Stimulated activated CD8-positive, alpha-beta memory T cell treated with anti-CD3 and anti-CD28 coated beads, Interleukin-4, amount 100 ng/mL, for 48 hours (primary cell): ENCODE data around the gene SCN3A.

Experiments used
- DNase-seq: peaks from one replicate; pipeline ENCODE4 v3.0.0-alpha.2; 2020

SCN3A gene

GRCh38 chr2:165203689-165204559 is at the start of gene SCN3A:
Gene SCN3A, minus strand, starts transcription at chr2:165204050. Its CDS starts 27,656 bp downstream, at chr2:165176394.
- peak; percentile 23 for DNase-seq

GRCh38 chr2:165253178-165253577 is 49.3 kb upstream of the SCN3A start:
- no peak for DNase-seq

GRCh38 chr2:165251366-165251765 is 47.5 kb upstream of the SCN3A start:
- DNase-seq = no peak

DNA sequence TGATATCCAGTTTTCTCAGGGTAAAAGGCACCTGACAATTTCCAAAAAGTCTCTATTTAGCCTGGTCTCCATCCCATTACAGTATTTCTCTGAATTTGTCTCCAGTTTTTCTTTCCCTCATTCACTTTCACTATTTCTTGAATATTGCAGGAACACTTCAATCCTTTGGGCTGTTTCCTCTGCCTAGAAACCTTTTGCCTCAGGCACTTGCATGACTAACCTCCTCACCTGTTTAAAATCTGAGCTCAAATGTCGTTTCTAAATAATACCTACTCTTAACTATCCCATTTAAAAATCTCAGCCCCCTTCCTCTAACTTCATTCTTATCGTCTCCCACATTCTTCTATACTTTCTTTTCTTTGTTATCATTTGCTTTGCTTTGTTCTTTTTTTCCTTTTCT is 44.4 kb upstream of the SCN3A start:
- DNase-seq = no peak

DNA sequence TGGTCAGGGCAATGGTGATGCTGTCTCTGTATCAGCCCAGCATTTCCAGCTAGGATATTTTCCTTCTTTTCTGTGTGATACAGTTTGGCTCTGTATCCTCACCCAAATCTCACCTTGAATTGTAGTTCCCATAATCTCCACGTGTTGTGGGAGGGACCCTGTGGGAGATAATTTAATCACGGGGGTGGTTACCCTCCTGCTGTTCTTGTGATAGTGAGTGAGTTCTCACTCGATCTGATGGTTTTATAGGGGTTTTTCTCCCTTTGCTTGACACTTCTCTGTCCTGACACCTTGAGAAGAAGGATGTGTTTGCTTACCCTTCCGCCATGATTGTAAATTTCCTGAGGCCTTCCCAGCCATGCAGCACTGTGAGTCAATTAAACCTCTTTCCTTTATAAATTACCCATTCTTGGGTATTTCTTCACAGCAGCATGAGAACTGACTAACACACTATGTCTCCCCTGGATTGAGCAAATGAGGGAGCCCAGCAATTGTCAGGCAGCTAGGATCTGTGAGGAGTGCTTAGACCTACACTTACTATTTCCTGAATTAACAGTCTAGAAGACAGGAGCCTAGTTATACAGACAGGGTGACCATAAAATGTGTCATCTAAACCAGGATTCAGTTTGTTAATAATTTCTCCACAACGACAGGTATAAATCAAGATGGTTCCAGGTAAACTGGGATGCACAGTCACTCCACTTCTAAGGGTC is 41.4 kb upstream of the SCN3A start:
- DNase-seq = no peak

GRCh38 chr2:165240916-165241315 is 37.1 kb upstream of the SCN3A start:
- no peak for DNase-seq

DNA sequence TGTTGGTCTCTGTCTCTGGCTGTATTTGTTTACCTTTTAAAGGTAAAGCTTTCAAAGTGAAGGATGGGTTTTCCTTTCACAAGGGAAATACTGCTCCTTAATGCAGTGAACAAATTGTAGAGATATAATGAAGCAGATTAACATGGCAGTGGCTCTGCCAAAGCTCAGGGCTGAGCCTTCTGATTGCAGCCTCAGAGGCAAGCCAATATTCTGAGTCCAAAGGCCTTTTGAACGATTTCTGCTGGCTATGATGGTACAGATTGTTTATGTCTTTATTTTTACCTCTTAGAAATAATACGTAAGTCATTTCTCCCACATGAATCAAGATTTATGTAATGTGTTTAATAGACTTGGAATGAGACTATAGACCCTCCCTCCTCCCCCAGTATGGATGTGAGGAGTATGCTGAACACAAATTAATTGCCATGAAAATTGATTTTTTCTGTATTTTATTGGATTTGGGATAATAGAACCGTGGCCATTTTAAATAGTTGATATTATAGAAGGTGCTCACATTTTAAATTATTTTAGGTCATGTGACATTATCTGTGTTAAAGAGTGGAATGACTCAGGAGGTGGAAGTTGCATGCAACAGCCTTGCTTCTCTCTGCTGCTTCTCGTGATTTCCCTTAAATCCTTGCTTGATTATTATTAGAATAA is 36.1 kb upstream of the SCN3A start:
- DNase-seq = no peak

GRCh38 chr2:165239230-165239629 is 35.4 kb upstream of the SCN3A start, which contains the start of gene SCN2A:
Gene SCN2A, plus strand, starts transcription at chr2:165239414. Its CDS starts 56,410 bp downstream, at chr2:165295824.
- no peak for DNase-seq

- no peak for DNase-seq
Measured at GRCh38 chr2:165238295-165238694, 34.4 kb upstream of the SCN3A start.

GRCh38 chr2:165237056-165237455 is 33.2 kb upstream of the SCN3A start:
- no peak for DNase-seq

GRCh38 chr2:165227571-165227970 is 23.7 kb upstream of the SCN3A start:
- no peak for DNase-seq

DNA sequence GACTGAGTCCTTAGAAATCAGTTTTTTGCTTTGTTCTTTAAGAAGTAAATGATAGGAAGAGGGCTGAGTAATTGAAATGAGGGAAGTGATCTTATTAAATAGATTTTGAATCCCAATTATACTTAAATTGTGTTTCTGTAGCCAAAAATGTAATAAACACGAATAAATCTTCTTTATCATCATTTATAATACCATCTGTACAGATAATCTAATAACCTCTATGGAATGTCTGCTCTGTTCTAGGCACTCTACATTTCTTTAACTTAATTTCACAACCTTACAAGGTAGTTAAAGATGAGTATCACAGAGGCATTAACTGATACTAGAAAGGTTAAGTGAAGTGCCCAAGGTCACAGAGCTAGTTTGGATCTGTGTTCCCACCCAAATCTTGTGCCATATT is 21.1 kb upstream of the SCN3A start:
- DNase-seq = no peak

DNA sequence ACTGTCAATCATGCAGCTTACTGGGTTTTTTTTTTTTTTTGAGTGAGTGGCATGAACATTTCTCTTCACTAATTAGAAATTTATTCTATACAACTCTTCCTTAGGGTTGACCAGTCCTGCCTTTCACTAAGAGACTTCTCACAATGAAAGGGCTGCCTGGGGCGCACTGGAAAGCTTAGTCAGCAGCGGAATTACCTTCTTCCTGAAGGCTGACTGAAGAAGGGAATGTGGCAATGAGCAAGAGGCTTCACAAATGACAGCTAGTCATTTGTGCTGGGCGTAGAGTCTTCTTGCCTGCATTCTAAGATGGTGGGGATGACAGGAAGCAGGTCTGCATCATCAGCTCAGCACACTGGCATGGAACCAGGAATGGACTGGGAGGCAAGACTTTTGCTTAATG is 15.6 kb upstream of the SCN3A start:
- DNase-seq = no peak

DNA sequence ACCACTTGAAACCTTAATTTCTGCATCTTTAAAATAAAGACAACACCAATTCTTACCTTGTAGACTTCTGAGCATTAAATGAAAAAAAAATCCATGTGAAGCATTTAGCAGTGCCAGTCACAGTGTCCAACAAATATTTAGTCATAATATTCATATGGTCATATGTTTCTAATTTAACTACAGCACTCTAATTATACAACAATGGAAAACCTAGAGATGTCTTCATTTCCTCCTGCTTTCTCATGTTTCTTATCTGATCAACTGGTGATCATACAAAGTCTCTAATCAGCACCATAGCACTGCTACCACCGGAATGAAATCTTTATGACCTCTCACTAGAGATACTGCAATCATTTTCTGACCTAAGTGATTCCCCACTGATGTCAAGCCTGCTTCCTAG is 10.2 kb upstream of the SCN3A start:
- no peak for DNase-seq

DNA sequence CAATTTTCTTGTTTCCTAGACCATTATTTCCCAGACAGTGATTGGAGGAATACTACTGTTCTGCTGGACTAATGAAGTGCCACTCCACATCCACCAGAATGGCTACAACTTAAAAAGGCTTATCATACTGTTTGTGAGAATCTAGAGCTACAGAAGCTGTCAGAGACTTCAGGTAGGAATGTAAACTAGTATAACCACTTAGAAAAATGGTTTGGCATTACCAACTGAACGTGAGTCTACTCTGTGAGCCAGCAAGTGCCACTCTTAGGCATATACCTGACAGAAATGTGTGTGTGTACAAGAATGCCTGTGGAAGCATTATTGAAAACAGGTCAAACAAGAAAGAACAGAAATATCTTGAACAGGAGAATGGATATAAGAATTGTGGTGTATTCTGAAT is 4.2 kb upstream of the SCN3A start:
- no peak for DNase-seq

DNA sequence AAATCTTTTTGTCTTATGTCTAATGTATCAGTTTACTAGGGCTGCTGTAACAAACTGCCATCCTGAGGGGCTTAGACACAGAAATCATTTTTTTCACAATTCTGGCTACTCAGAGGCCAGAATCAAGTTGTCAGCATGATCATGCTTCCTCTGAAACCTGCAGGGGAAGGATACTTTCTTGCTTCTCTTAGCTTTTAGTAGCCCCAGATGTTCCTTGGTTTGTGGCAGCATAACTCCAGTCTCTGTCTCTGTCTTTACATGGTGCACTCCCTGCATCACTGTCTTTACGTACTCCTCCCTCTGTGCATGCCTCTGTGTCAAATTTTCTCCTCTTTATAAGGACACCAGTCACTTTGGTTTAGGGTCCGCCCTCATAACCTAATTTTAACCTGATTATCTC is 2.0 kb upstream of the SCN3A start:
- DNase-seq = no peak

- DNase-seq = no peak
Measured at GRCh38 chr2:165202239-165202638, 1.6 kb downstream of the SCN3A start.

DNA sequence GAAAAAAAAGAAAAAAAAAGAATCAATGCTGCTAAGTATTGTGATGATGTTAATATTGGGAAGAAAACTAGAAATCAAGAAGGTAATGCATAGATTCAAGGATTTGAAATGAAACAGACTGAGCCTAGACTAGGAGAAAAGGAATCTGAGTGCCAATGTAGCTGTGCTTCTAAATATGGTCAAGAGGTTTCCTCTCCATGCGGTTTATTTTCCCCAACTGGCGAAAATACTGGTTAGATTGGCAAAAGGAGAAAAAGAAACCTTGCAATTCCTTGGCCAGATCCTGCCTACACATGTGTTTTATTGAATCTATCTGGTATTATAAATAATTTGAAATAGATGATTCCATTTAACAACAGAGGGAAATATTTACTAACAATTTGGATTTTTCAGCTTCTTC is 5.7 kb downstream of the SCN3A start:
- no peak for DNase-seq

DNA sequence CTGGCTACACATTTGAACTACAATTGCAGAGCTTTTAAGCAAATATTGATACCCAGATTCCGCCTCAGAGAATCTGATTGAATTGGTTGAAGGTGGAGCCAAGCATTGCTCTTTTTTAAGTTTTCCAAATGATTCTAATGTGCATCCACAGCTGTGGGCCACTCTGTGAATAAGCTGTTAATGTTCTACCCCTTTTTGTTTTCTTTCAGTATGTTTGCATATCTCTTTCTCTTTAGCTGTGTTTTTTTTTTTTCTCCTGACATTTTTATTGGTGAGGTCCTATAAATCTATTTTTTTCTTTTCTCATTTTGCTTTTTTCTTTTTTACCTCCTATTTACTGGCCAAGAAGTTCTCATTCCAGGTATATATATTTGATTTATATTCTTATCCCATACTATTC is 6.5 kb downstream of the SCN3A start:
- DNase-seq = no peak

- DNase-seq = no peak
Measured at GRCh38 chr2:165196411-165196810, 7.4 kb downstream of the SCN3A start.

GRCh38 chr2:165193178-165193777 is 10.6 kb downstream of the SCN3A start:
- no peak for DNase-seq

- no peak for DNase-seq
Measured at GRCh38 chr2:165192729-165193128, 11.1 kb downstream of the SCN3A start.

DNA sequence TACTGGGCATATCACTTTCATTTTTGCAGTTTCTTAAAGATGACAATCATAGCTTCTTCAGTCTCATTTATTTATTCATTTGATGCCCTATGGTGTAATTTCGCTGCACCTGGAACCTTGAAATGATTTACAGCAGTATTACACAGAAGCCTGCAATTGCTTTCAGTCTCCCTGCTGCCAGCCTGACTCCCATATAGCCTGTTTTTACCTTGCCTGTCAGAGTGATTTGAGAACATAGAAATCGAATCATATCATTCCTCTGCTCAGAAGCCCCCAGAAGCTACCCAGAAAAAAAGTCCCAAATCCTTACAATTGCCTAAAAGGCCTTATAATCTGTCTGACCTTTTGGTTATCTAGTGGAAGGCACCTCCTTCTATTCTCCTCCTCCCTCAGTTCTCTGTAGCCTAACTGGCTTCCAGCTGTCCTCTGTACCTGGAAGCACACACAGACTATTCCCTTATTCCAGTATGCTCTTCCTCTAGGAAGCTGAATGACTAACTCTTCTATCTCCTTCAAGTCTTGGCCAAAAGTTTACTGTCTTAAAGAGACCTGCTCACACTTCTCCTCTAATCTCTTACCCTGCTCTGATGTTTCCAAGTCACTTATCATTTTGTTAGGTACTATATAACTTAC is 12.6 kb downstream of the SCN3A start:
- DNase-seq = no peak
